ENCODE results near the gene ERCC6L2. TPM values are rescaled to one million over a fixed set of nuclear protein-coding genes. Genes with fewer than 3 reads are reported as not detected.

Gene ERCC6L2
- total RNA-seq, 1 donor from 2014 or later: 77.6 TPM

GRCh38 chr9:95890594-95890993, 15.1 kb downstream of the ERCC6L2 start:
- Histone ChIP-seq H3K9ac (no peak overlapping the region), H3K4me3 (no peak overlapping the region), H4K20me1 (ENCODE audit: low read depth) (peaks cover 6% of the 10 kb centered on the region), H3F3A (ENCODE audit: low read depth) (no peaks in the 10 kb centered on the region), H3K79me2 (ENCODE audit: low read depth) (peaks cover 85% of the 10 kb centered on the region), H2AFZ (replicated peaks) (no peak overlapping the region), H3K27me3 (no peaks in the 10 kb centered on the region), H3K27ac (no peak overlapping the region), H3K4me1 (no peaks in the 10 kb centered on the region), H3K36me3 (no peaks in the 10 kb centered on the region), H3K4me2 (no peak overlapping the region), H3K9me3 (ENCODE audit: low read depth) (no peaks in the 10 kb centered on the region)
- Mint-ChIP-seq H3K36me3 (peaks cover 27% of the 10 kb centered on the region), H3K27me3 (ENCODE audit: insufficient read depth, low read depth) (no peaks in the 10 kb centered on the region), H3K4me1 (no peaks in the 10 kb centered on the region), H3K27ac (no peak overlapping the region), H3K9me3 (peaks cover 8% of the 10 kb centered on the region), H3K4me3 (no peak overlapping the region)
- TF ChIP-seq EZH2 (IDR thresholded peaks at IDR 0.05) (no peak), EZH2phosphoT487 (IDR thresholded peaks at IDR 0.05) (no peak)
- TF ChIP-seq, protein P1, sequence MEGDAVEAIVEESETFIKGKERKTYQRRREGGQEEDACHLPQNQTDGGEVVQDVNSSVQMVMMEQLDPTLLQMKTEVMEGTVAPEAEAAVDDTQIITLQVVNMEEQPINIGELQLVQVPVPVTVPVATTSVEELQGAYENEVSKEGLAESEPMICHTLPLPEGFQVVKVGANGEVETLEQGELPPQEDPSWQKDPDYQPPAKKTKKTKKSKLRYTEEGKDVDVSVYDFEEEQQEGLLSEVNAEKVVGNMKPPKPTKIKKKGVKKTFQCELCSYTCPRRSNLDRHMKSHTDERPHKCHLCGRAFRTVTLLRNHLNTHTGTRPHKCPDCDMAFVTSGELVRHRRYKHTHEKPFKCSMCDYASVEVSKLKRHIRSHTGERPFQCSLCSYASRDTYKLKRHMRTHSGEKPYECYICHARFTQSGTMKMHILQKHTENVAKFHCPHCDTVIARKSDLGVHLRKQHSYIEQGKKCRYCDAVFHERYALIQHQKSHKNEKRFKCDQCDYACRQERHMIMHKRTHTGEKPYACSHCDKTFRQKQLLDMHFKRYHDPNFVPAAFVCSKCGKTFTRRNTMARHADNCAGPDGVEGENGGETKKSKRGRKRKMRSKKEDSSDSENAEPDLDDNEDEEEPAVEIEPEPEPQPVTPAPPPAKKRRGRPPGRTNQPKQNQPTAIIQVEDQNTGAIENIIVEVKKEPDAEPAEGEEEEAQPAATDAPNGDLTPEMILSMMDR (IDR thresholded peaks at IDR 0.05): no peak
- no peak for DNase-seq (ENCODE audit: low spot score)

DNA sequence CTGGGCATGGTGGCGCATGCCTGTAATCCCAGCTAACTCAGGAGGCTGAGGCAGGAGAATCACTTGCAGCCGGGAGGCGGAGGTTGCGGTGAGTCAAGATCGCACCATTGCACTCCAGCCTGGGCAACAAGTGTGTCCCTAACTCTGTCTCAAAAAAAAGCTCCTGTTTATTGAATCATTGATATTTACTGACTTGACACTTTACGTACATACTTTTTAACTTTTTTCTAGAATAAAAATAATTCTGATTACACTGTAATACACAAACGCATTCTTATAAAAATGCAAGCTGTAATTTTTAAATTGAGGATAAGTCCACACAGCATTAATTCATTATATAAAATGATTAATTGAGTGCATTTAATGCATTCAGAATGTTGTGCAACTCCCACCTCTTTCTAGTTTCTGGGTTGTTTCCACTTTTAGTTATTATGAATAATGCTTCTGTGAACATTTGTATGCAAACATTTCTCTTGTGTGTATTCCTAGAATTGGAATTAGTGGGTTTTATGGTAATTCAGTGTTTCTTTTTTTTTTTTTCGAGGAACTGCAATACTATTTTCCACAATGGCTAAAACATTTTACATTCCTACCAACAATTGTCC, 15.7 kb downstream of the ERCC6L2 start:
- Histone ChIP-seq H3K27ac (no peak overlapping the region), H3K36me3 (no peaks in the 10 kb centered on the region), H3K9me3 (ENCODE audit: low read depth) (no peaks in the 10 kb centered on the region), H3K4me2 (no peak overlapping the region), H3K4me3 (no peak overlapping the region), H3K4me1 (no peaks in the 10 kb centered on the region), H4K20me1 (ENCODE audit: low read depth) (peaks cover under 1% of the 10 kb centered on the region), H3F3A (ENCODE audit: low read depth) (no peaks in the 10 kb centered on the region), H3K9ac (no peak overlapping the region), H3K79me2 (ENCODE audit: low read depth) (peaks cover 88% of the 10 kb centered on the region), H3K27me3 (no peaks in the 10 kb centered on the region), H2AFZ (replicated peaks) (no peak overlapping the region)
- Mint-ChIP-seq H3K27ac (no peak overlapping the region), H3K4me3 (no peak overlapping the region), H3K27me3 (ENCODE audit: insufficient read depth, low read depth) (no peaks in the 10 kb centered on the region), H3K36me3 (peaks cover 27% of the 10 kb centered on the region), H3K9me3 (peaks cover 8% of the 10 kb centered on the region), H3K4me1 (no peaks in the 10 kb centered on the region)
- no peak for TF ChIP-seq EZH2phosphoT487 (IDR thresholded peaks at IDR 0.05)
- no peak for TF ChIP-seq EZH2 (IDR thresholded peaks at IDR 0.05)
- TF ChIP-seq, protein P1 (IDR thresholded peaks at IDR 0.05): no peak
- DNase-seq (ENCODE audit: low spot score): no peak

DNA sequence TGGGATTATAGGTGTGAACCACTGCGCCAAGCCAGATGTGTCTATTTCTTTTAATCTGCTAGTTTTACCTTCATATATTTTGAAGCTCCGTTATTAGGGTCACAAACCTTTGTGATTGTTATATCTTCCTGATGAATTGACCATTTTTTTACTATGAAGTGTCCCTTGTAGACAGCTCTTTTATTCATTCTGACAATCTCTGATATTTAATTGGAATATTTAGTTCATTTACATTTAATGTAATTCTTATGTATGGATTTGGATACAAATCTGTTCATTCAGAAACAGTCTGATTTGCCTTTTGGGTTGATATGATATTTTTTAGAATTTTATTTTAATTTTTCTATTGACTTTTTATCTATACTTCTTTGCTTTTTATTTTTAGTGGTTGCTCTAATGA, 17.2 kb downstream of the ERCC6L2 start:
- Histone ChIP-seq H3K27me3 (no peaks in the 10 kb centered on the region), H3K79me2 (ENCODE audit: low read depth) (peaks cover 93% of the 10 kb centered on the region), H4K20me1 (ENCODE audit: low read depth) (no peaks in the 10 kb centered on the region), H3F3A (ENCODE audit: low read depth) (no peaks in the 10 kb centered on the region), H3K9me3 (ENCODE audit: low read depth) (no peaks in the 10 kb centered on the region), H3K9ac (no peak overlapping the region), H3K4me1 (no peaks in the 10 kb centered on the region), H2AFZ (replicated peaks) (no peak overlapping the region), H3K27ac (no peak overlapping the region), H3K36me3 (peaks cover 4% of the 10 kb centered on the region), H3K4me3 (no peak overlapping the region), H3K4me2 (no peak overlapping the region)
- Mint-ChIP-seq H3K36me3 (peaks cover 18% of the 10 kb centered on the region), H3K4me3 (no peak overlapping the region), H3K27me3 (ENCODE audit: insufficient read depth, low read depth) (no peaks in the 10 kb centered on the region), H3K9me3 (peaks cover 8% of the 10 kb centered on the region), H3K27ac (no peak overlapping the region), H3K4me1 (no peaks in the 10 kb centered on the region)
- DNase-seq (ENCODE audit: low spot score): no peak
- no peak for TF ChIP-seq EZH2 (IDR thresholded peaks at IDR 0.05)

GRCh38 chr9:95896580-95896979, 21.1 kb downstream of the ERCC6L2 start:
- Histone ChIP-seq H3K27me3 (no peaks in the 10 kb centered on the region), H4K20me1 (ENCODE audit: low read depth) (peaks cover 7% of the 10 kb centered on the region), H3K4me1 (no peaks in the 10 kb centered on the region), H2AFZ (replicated peaks) (no peak overlapping the region), H3K27ac (no peak overlapping the region), H3K79me2 (ENCODE audit: low read depth) (peaks cover 67% of the 10 kb centered on the region), H3K4me2 (no peak overlapping the region), H3K4me3 (no peak overlapping the region), H3K36me3 (peaks cover 5% of the 10 kb centered on the region), H3K9me3 (ENCODE audit: low read depth) (no peaks in the 10 kb centered on the region), H3K9ac (no peak overlapping the region), H3F3A (ENCODE audit: low read depth) (no peaks in the 10 kb centered on the region)
- no peaks in the 10 kb centered on the region for H3K4me1 Mint-ChIP-seq
- TF ChIP-seq EZH2phosphoT487 (IDR thresholded peaks at IDR 0.05): no peak
- TF ChIP-seq, protein P1 (IDR thresholded peaks at IDR 0.05): no peak
- no peak overlapping the region for H3K27ac Mint-ChIP-seq
- no peaks in the 10 kb centered on the region for H3K27me3 Mint-ChIP-seq (ENCODE audit: insufficient read depth, low read depth)
- no peak overlapping the region for H3K4me3 Mint-ChIP-seq
- no peak for DNase-seq (ENCODE audit: low spot score)
- H3K36me3 Mint-ChIP-seq: peaks cover 18% of the 10 kb centered on the region
- H3K9me3 Mint-ChIP-seq: peaks cover 8% of the 10 kb centered on the region

Data from neural progenitor cell (in vitro differentiated cells).